Transverse colon (tissue), 4 donors: ENCODE results near the gene AKAP5. TPM values are rescaled to one million over a fixed set of nuclear protein-coding genes. Genes with fewer than 3 reads are reported as not detected.

Source experiments
- DNase-seq: peaks from one replicate; pipeline ENCODE4 v3.0.0-alpha.2; 2019
- H3K27ac ChIP-seq, 4 donors: fragments of 200-600 bp; sonication (generic); 2 replicates each; pipeline ENCODE4 v1.5.1; 2016 to 2018; ENCODE audit warnings: inconsistent platforms in 4 of 4
- H3K27me3 ChIP-seq: fragments of 200-600 bp; sonication (generic); 2 replicates; pipeline ENCODE4 v1.5.1; 2017; ENCODE audit warnings: inconsistent platforms
- H3K36me3 ChIP-seq, 4 donors: fragments of 200-600 bp; sonication (generic); 2 replicates each; pipeline ENCODE4 v1.5.1; 2017 to 2019; ENCODE audit warnings: inconsistent platforms in 4 of 4
- H3K4me1 ChIP-seq, 4 donors: fragments of 200-600 bp; sonication (generic); 2 replicates each; pipeline ENCODE4 v1.5.1; 2017 to 2020; ENCODE audit warnings: inconsistent platforms in 4 of 4
- H3K4me3 ChIP-seq, 4 donors: fragments of 200-600 bp; sonication (generic); 1 replicate in 1 of 4; 2 replicates in 3 of 4; pipeline versions ENCODE4 v1.5.1 to v1.6.1; 2017 to 2019; ENCODE audit warnings: inconsistent platforms in 4 of 4
- H3K9me3 ChIP-seq, 2 donors: fragments of 200-600 bp; sonication (generic); 2 replicates each; pipeline ENCODE4 v1.5.1; 2017 to 2019; ENCODE audit warnings: inconsistent platforms in 2 of 2
- EP300 ChIP-seq: sonication (generic); formaldehyde crosslinking; IDR thresholded peaks from one replicate; pipeline ENCODE4 v1.6.1; 2017; ENCODE audit warnings: antibody characterized with exemption, low read depth
- POLR2A ChIP-seq: fragments of 450-650 bp; IDR thresholded peaks from one replicate; pipeline ENCODE4 v1.6.1; 2016; ENCODE audit warnings: antibody characterized with exemption, mild to moderate bottlenecking, moderate library complexity
- POLR2AphosphoS5 ChIP-seq, 3 donors: sonication (generic); formaldehyde crosslinking; IDR thresholded peaks; one replicate each; pipeline ENCODE4 v1.6.1; 2016; ENCODE audit warnings: antibody characterized with exemption in 3 of 3
- WGBS, 2 donors: methylation state at CpG; one replicate each; pipeline ENCODE4 v1.1.5; 2018; ENCODE audit warnings: low coverage in 1 of 2; 5-methylcytosine and 5-hydroxymethylcytosine counted together
- in situ Hi-C, 4 donors: fragments of 200-750 bp; cut with MboI; loops; one replicate each; pipeline versions ENCODE4 v1.15.0 to v1.15.1; 2017; ENCODE audit warnings: low sequenced_read_pairs in 3 of 4, low pct_ligation_motif_present in 1 of 4, low pct_unique_long_range_greater_than_20kb in 1 of 4
- intact Hi-C: fragments of 100-400 bp; cut with DNase I; formaldehyde crosslinking; loops from one replicate; pipeline ENCODE4 v1.15.1; 2023; ENCODE audit warnings: low total_unique reads
- total RNA-seq, 4 donors: library from RNA; depleted of rRNA; stranded (reverse); fragments of >200 nt; gene quantifications; one replicate each; pipeline ENCODE4 v1.1.0, GENCODE V29; 2016
- TF ChIP-seq, protein P1 (sequence below), 5 experiments: fragments of 200-600 bp in 3 of 5; fragments of 450-650 bp in 2 of 5; sonication (generic) in 3 of 5; IDR thresholded peaks; 1 replicate in 2 of 5; 2 replicates in 3 of 5; pipeline ENCODE4 v1.5.1; 2016 to 2017; ENCODE audit warnings: antibody characterized with exemption in 5 of 5, inconsistent platforms in 3 of 5, mild to moderate bottlenecking in 2 of 5, moderate library complexity in 1 of 5

The AKAP5 gene
- total RNA-seq, 4 donors from 2014 or later: 1.00 to 5.2 (median 2.1) TPM

- Histone ChIP-seq H3K27me3 (no peaks in the 10 kb centered on the region), H3K36me3 (no peaks in the 10 kb centered on the region), H3K4me1 (peaks cover 0 to 65% (median 40%) of the 10 kb centered on the region in 4 donors), H3K27ac (no peak overlapping the region), H3K9me3 (no peaks in the 10 kb centered on the region), H3K4me3 (no peak overlapping the region)
- TF ChIP-seq POLR2AphosphoS5 (IDR thresholded peaks at IDR 0.05): no peak
- no peak for TF ChIP-seq EP300
- TF ChIP-seq POLR2A: no peak
- TF ChIP-seq, protein P1, sequence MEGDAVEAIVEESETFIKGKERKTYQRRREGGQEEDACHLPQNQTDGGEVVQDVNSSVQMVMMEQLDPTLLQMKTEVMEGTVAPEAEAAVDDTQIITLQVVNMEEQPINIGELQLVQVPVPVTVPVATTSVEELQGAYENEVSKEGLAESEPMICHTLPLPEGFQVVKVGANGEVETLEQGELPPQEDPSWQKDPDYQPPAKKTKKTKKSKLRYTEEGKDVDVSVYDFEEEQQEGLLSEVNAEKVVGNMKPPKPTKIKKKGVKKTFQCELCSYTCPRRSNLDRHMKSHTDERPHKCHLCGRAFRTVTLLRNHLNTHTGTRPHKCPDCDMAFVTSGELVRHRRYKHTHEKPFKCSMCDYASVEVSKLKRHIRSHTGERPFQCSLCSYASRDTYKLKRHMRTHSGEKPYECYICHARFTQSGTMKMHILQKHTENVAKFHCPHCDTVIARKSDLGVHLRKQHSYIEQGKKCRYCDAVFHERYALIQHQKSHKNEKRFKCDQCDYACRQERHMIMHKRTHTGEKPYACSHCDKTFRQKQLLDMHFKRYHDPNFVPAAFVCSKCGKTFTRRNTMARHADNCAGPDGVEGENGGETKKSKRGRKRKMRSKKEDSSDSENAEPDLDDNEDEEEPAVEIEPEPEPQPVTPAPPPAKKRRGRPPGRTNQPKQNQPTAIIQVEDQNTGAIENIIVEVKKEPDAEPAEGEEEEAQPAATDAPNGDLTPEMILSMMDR (IDR thresholded peaks at IDR 0.05): no peak
- intact Hi-C loops: no loop called here
- in situ Hi-C loops: no loop called here
- no peak for DNase-seq
- WGBS, 2 donors: 23 to 40% methylated on average over 1 of the region's 1 CpG
Observed at GRCh38 chr14:64508215-64508776, 43.0 kb downstream of the AKAP5 start.

GRCh38 chr14:64509036-64509435, 43.7 kb downstream of the AKAP5 start:
- Histone ChIP-seq H3K4me3 (no peak overlapping the region), H3K9me3 (no peaks in the 10 kb centered on the region), H3K4me1 (peaks cover 0 to 65% (median 40%) of the 10 kb centered on the region in 4 donors), H3K27me3 (no peaks in the 10 kb centered on the region), H3K27ac (no peak overlapping the region), H3K36me3 (no peaks in the 10 kb centered on the region)
- intact Hi-C loops: no loop called here
- in situ Hi-C loops: no loop called here
- 56 to 80% methylated on average over 3 to 8 of the region's 8 CpGs for WGBS, 2 donors
- DNase-seq: no peak
- TF ChIP-seq, protein P1 (IDR thresholded peaks at IDR 0.05): no peak
- TF ChIP-seq POLR2AphosphoS5 (IDR thresholded peaks at IDR 0.05): no peak

DNA sequence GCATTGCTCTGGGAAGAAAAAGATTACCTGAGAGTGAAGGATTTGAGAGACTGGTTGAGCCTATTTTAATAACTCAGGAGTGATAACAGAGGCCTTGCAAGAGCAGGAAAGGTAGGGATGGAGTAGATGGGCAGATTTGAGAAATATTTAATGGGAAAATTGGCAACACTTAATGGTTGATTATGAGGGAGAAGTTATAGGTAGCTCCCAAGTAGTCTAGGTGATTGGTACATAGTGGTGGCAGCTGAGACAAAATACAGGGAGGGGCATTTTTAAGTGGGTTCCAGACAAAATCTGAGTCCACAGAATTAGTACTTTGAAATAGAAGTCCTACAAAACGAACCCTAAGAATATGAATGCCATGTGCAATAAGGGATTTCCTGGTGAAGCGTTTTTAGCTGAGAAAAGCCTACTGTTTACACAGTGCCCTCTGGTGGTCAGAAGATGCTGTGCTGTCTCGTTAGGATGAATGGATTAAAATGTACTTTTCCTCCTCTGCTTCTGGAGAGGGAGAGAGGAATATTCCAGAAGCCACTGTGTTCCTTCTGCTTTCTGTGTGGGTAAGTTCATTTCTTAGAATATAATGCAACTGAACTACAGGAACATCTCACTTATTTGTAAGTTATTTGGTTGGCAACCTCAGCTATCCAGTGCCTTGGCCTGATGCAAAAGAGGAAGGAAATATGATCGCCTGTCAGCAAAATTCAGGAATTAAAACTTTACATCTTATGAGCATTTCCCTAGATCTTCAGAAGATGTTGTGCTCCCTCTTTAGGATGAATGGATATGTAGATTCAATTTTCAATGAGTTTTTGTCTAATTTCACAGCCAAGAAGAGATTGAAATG, 45.7 kb downstream of the AKAP5 start:
- Histone ChIP-seq H3K9me3 (no peaks in the 10 kb centered on the region), H3K27ac (peak overlapping the region; percentile 13 to 35 (median 31)), H3K4me1 (peaks cover 0 to 81% (median 47%) of the 10 kb centered on the region in 4 donors), H3K36me3 (no peaks in the 10 kb centered on the region), H3K27me3 (no peaks in the 10 kb centered on the region), H3K4me3 (no peak overlapping the region)
- TF ChIP-seq, protein P1 (IDR thresholded peaks at IDR 0.05): peak; percentile 86 to 96 (median 90)
- TF ChIP-seq EP300: no peak
- TF ChIP-seq POLR2A: no peak
- TF ChIP-seq POLR2AphosphoS5 (IDR thresholded peaks at IDR 0.05): peak in 1 of 3 donors; percentile 7
- intact Hi-C loops: no loop called here
- in situ Hi-C loops: no loop called here
- DNase-seq: peak; percentile 77
- WGBS, 2 donors: 20 to 23% methylated on average over 4 of the region's 4 CpGs

DNA sequence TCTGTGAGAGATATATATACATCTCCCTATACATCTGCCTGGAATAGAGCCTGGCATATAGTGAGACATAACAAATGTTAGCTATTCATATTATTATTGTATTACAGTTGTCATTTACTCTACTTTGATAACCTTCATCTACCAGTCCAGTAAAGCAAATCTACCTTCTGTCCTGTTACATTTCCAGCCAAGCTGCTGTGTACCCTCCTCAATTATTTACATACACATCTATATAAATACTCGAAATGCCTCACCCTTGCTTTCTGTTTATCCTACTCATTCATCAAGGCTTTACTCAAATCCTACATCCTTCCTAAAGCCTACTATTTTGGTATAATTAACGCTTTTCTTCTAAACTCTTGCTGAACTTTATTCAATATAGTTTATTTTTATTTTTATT, 48.0 kb downstream of the AKAP5 start:
- no peaks in the 10 kb centered on the region for H3K9me3 ChIP-seq
- no peak overlapping the region for H3K27ac ChIP-seq
- in situ Hi-C loops (no loop called here), intact Hi-C loops (no loop called here)
- WGBS, 2 donors: 79 to 91% methylated on average over 2 of the region's 2 CpGs
- no peak overlapping the region for H3K4me3 ChIP-seq
- no peak for DNase-seq
- peaks cover 0 to 71% (median 33%) of the 10 kb centered on the region in 4 donors for H3K4me1 ChIP-seq
- no peaks in the 10 kb centered on the region for H3K27me3 ChIP-seq
- no peaks in the 10 kb centered on the region for H3K36me3 ChIP-seq
- TF ChIP-seq POLR2A (no peak), POLR2AphosphoS5 (IDR thresholded peaks at IDR 0.05) (no peak), EP300 (no peak)
- TF ChIP-seq, protein P1 (IDR thresholded peaks at IDR 0.05): no peak
